ENCODE results near the gene SUN2. TPM values are rescaled to one million over a fixed set of nuclear protein-coding genes. Genes with fewer than 3 reads are reported as not detected.

Gene SUN2
- total RNA-seq, 1 experiment from 2014 or later, result 15.6 TPM

- no peak for DNase-seq (ENCODE audit: extremely low read depth, low read depth)
Observed at GRCh38 chr22:38724176-38724575, 31.6 kb downstream of the SUN2 start.

GRCh38 chr22:38721551-38721950 lies 34.2 kb downstream of the SUN2 start:
- no peak for DNase-seq (ENCODE audit: extremely low read depth, low read depth)

- DNase-seq (ENCODE audit: extremely low read depth, low read depth), result no peak
Observed at GRCh38 chr22:38720350-38720749, 35.4 kb downstream of the SUN2 start.

- DNase-seq (ENCODE audit: extremely low read depth, low read depth), result no peak
Observed at GRCh38 chr22:38719196-38719595, 36.6 kb downstream of the SUN2 start.

- peak; percentile 41 for DNase-seq (ENCODE audit: extremely low read depth, low read depth)
Observed at GRCh38 chr22:38718414-38718813, 37.4 kb downstream of the SUN2 start.

- no peak for DNase-seq (ENCODE audit: extremely low read depth, low read depth)
Observed at GRCh38 chr22:38717244-38717643, 38.6 kb downstream of the SUN2 start.

GRCh38 chr22:38716826-38717225 lies 39.0 kb downstream of the SUN2 start:
- DNase-seq (ENCODE audit: extremely low read depth, low read depth), result no peak

GRCh38 chr22:38716271-38716670 lies 39.5 kb downstream of the SUN2 start:
- DNase-seq (ENCODE audit: extremely low read depth, low read depth), result no peak

GRCh38 chr22:38715852-38716251 lies 39.9 kb downstream of the SUN2 start:
- DNase-seq (ENCODE audit: extremely low read depth, low read depth), result no peak

- no peak for DNase-seq (ENCODE audit: extremely low read depth, low read depth)
Observed at GRCh38 chr22:38715176-38715764, 40.5 kb downstream of the SUN2 start.

- no peak for DNase-seq (ENCODE audit: extremely low read depth, low read depth)
Observed at GRCh38 chr22:38713921-38714320, 41.9 kb downstream of the SUN2 start.

- no peak for DNase-seq (ENCODE audit: extremely low read depth, low read depth)
Observed at GRCh38 chr22:38712486-38713207, 43.2 kb downstream of the SUN2 start.

GRCh38 chr22:38710866-38711265 lies 44.9 kb downstream of the SUN2 start:
- no peak for DNase-seq (ENCODE audit: extremely low read depth, low read depth)

GRCh38 chr22:38710351-38710750 lies 45.4 kb downstream of the SUN2 start:
- no peak for DNase-seq (ENCODE audit: extremely low read depth, low read depth)

- DNase-seq (ENCODE audit: extremely low read depth, low read depth), result no peak
Observed at GRCh38 chr22:38709306-38709705, 46.5 kb downstream of the SUN2 start.

- DNase-seq (ENCODE audit: extremely low read depth, low read depth), result no peak
Observed at GRCh38 chr22:38707984-38708383, 47.8 kb downstream of the SUN2 start.

- no peak for DNase-seq (ENCODE audit: extremely low read depth, low read depth)
Observed at GRCh38 chr22:38707346-38707745, 48.5 kb downstream of the SUN2 start.

- no peak for DNase-seq (ENCODE audit: extremely low read depth, low read depth)
Observed at GRCh38 chr22:38706901-38707195, 49.0 kb downstream of the SUN2 start.

- DNase-seq (ENCODE audit: extremely low read depth, low read depth), result no peak
Observed at GRCh38 chr22:38706101-38706900, 49.5 kb downstream of the SUN2 start.

GRCh38 chr22:38705235-38706100 lies 50.3 kb downstream of the SUN2 start, which contains the start of gene GTPBP1:
Gene GTPBP1 (plus strand): TSS chr22:38705944. CDS start chr22:38705956, 12 bp downstream.
- DNase-seq (ENCODE audit: extremely low read depth, low read depth), result peak; percentile 94
